Measurements from ENCODE around the gene VAMP8. TPM values are rescaled to one million over a fixed set of nuclear protein-coding genes. Genes with fewer than 3 reads are reported as not detected.

The VAMP8 gene
- total and polyA plus RNA-seq, 2 donors (not counting 1 experiment from before 2014, with no cell fraction given), result 2.3 to 80.6 TPM

GRCh38 chr2:85621338-85621737, 44.0 kb downstream of the VAMP8 start:
- no peak overlapping the region for H3K27ac ChIP-seq (ENCODE audit: insufficient read depth, low read length)
- H3K79me2 ChIP-seq (ENCODE audit: control insufficient read depth, insufficient read depth, low read length), result peaks cover 36% of the 10 kb centered on the region

GRCh38 chr2:85623991-85624390, 46.6 kb downstream of the VAMP8 start:
- no peaks in the 10 kb centered on the region for H4K20me1 ChIP-seq (ENCODE audit: control insufficient read depth, extremely low read depth, insufficient read depth, low read length)
- H3K36me3 ChIP-seq (ENCODE audit: control insufficient read depth, insufficient read depth, low read length), result peaks cover 27% of the 10 kb centered on the region
- no peaks in the 10 kb centered on the region for H3K9me3 ChIP-seq (ENCODE audit: control insufficient read depth, insufficient read depth, low read depth, low read length)
- no peak for TF ChIP-seq CTCF (conservative IDR thresholded peaks at IDR 0.05 in 1 of 2, IDR thresholded peaks at IDR 0.05 in 1 of 2; ENCODE audit: low read depth in 1 of 2, low read length in 2 of 2)
- TF ChIP-seq EZH2 (IDR thresholded peaks at IDR 0.05; ENCODE audit: low read length, missing control alignments), result no peak
- H3K27ac ChIP-seq (ENCODE audit: insufficient read depth, low read length), result no peak overlapping the region
- no peak overlapping the region for H2AFZ ChIP-seq (ENCODE audit: low read length)
- no peaks in the 10 kb centered on the region for H3K4me1 ChIP-seq (ENCODE audit: control insufficient read depth, extremely low read depth, insufficient read depth, low read length)
- no peak overlapping the region for H3K4me3 ChIP-seq (replicated peaks in 1 of 4; ENCODE audit: control extremely low read depth in 1 of 4, insufficient read depth in 1 of 4, low read depth in 3 of 4, low read length in 4 of 4)
- H3K9ac ChIP-seq (ENCODE audit: insufficient read depth, low read length), result no peak overlapping the region
- no peak for DNase-seq (ENCODE audit: low read depth in 2 of 2)
- H3K4me2 ChIP-seq (ENCODE audit: extremely low read depth, insufficient read depth, low read length), result no peak overlapping the region
- peaks cover 11% of the 10 kb centered on the region for H3K79me2 ChIP-seq (ENCODE audit: control insufficient read depth, insufficient read depth, low read length)
- no peaks in the 10 kb centered on the region for H3K27me3 ChIP-seq (ENCODE audit: control insufficient read depth, insufficient read depth, low read length)

More at GRCh38 chr2:85621338-85621737, 44.0 kb downstream of the VAMP8 start:
- Histone ChIP-seq H3K36me3 (ENCODE audit: control insufficient read depth, insufficient read depth, low read length) (peaks cover 23% of the 10 kb centered on the region), H2AFZ (ENCODE audit: low read length) (no peak overlapping the region), H3K27me3 (ENCODE audit: control insufficient read depth, insufficient read depth, low read length) (no peaks in the 10 kb centered on the region), H3K4me2 (ENCODE audit: extremely low read depth, insufficient read depth, low read length) (no peak overlapping the region), H3K9me3 (ENCODE audit: control insufficient read depth, insufficient read depth, low read depth, low read length) (no peaks in the 10 kb centered on the region), H4K20me1 (ENCODE audit: control insufficient read depth, extremely low read depth, insufficient read depth, low read length) (peaks cover 3% of the 10 kb centered on the region), H3K4me3 (replicated peaks in 1 of 4; ENCODE audit: control extremely low read depth in 1 of 4, insufficient read depth in 1 of 4, low read depth in 3 of 4, low read length in 4 of 4) (no peak overlapping the region), H3K9ac (ENCODE audit: insufficient read depth, low read length) (no peak overlapping the region), H3K4me1 (ENCODE audit: control insufficient read depth, extremely low read depth, insufficient read depth, low read length) (peaks cover 10% of the 10 kb centered on the region)
- TF ChIP-seq CTCF (conservative IDR thresholded peaks at IDR 0.05 in 1 of 2, IDR thresholded peaks at IDR 0.05 in 1 of 2; ENCODE audit: low read depth in 1 of 2, low read length in 2 of 2) (no peak), EZH2 (IDR thresholded peaks at IDR 0.05; ENCODE audit: low read length, missing control alignments) (no peak)
- no peak for DNase-seq (ENCODE audit: low read depth in 2 of 2)

GRCh38 chr2:85628658-85629057, 51.3 kb downstream of the VAMP8 start:
- H3K4me1 ChIP-seq (ENCODE audit: control insufficient read depth, extremely low read depth, insufficient read depth, low read length), result no peaks in the 10 kb centered on the region
- no peaks in the 10 kb centered on the region for H4K20me1 ChIP-seq (ENCODE audit: control insufficient read depth, extremely low read depth, insufficient read depth, low read length)
- no peak for TF ChIP-seq CTCF (conservative IDR thresholded peaks at IDR 0.05 in 1 of 2, IDR thresholded peaks at IDR 0.05 in 1 of 2; ENCODE audit: low read depth in 1 of 2, low read length in 2 of 2)
- DNase-seq (ENCODE audit: low read depth in 2 of 2), result no peak
- H3K27me3 ChIP-seq (ENCODE audit: control insufficient read depth, insufficient read depth, low read length), result no peaks in the 10 kb centered on the region
- H3K27ac ChIP-seq (ENCODE audit: insufficient read depth, low read length), result no peak overlapping the region
- no peaks in the 10 kb centered on the region for H3K9me3 ChIP-seq (ENCODE audit: control insufficient read depth, insufficient read depth, low read depth, low read length)
- no peak overlapping the region for H3K4me3 ChIP-seq (replicated peaks in 1 of 4; ENCODE audit: control extremely low read depth in 1 of 4, insufficient read depth in 1 of 4, low read depth in 3 of 4, low read length in 4 of 4)
- no peak overlapping the region for H2AFZ ChIP-seq (ENCODE audit: low read length)
- no peaks in the 10 kb centered on the region for H3K79me2 ChIP-seq (ENCODE audit: control insufficient read depth, insufficient read depth, low read length)
- H3K36me3 ChIP-seq (ENCODE audit: control insufficient read depth, insufficient read depth, low read length), result peaks cover 22% of the 10 kb centered on the region
- H3K4me2 ChIP-seq (ENCODE audit: extremely low read depth, insufficient read depth, low read length), result no peak overlapping the region
- H3K9ac ChIP-seq (ENCODE audit: insufficient read depth, low read length), result no peak overlapping the region
